OCI-LY1 (cell line): ENCODE measurements around the gene PARVA.

ENCODE experiments used
- H2AFZ ChIP-seq: fragments of 200-600 bp; sonication (generic), shearing (Covaris generic); 2 replicates; pipeline ENCODE4 v1.6.0; 2014; ENCODE audit warnings: antibody characterized with exemption, mild to moderate bottlenecking, low read length
- H3F3A ChIP-seq: fragments of 200-600 bp; sonication (generic), shearing (Covaris generic); 2 replicates; pipeline ENCODE4 v1.6.0; 2014; ENCODE audit warnings: mild to moderate bottlenecking, antibody characterized with exemption, low read length, moderate library complexity; ENCODE audit not compliant: insufficient read depth
- H3K27ac ChIP-seq: fragments of 200-600 bp; sonication (generic); 2 replicates; pipeline ENCODE4 v1.5.1; 2014; ENCODE audit warnings: low read length, mixed run types, mild to moderate bottlenecking, low read depth; ENCODE audit not compliant: poor library complexity, severe bottlenecking
- H3K27me3 ChIP-seq: fragments of 200-600 bp; sonication (generic); 2 replicates; pipeline ENCODE4 v1.6.0; 2014; ENCODE audit warnings: antibody characterized with exemption, mild to moderate bottlenecking, low read length, moderate library complexity; ENCODE audit not compliant: insufficient read depth
- H3K36me3 ChIP-seq: fragments of 200-600 bp; sonication (generic); 2 replicates; pipeline ENCODE4 v1.6.1; 2014; ENCODE audit warnings: mild to moderate bottlenecking, antibody characterized with exemption, low read length, moderate library complexity, mixed read lengths; ENCODE audit not compliant: insufficient read depth
- H3K4me1 ChIP-seq: fragments of 200-600 bp; sonication (generic); 2 replicates; pipeline ENCODE4 v1.5.1; 2014; ENCODE audit warnings: mild to moderate bottlenecking, low read length, moderate library complexity; ENCODE audit not compliant: insufficient read depth, severe bottlenecking
- H3K4me2 ChIP-seq: fragments of 200-600 bp; sonication (generic), shearing (Covaris generic); 2 replicates; pipeline ENCODE4 v1.6.1; 2014; ENCODE audit warnings: low read length
- H3K4me3 ChIP-seq: fragments of 200-600 bp; sonication (generic); 2 replicates; pipeline ENCODE4 v1.5.1; 2014; ENCODE audit warnings: low read length, low read depth, mild to moderate bottlenecking, mixed read lengths; ENCODE audit not compliant: poor library complexity, severe bottlenecking
- H3K79me2 ChIP-seq: fragments of 200-600 bp; shearing (Covaris generic); 2 replicates; pipeline ENCODE4 v1.6.1; 2016; ENCODE audit warnings: mixed run types, low read length, mixed read lengths; ENCODE audit not compliant: insufficient read depth
- H3K9ac ChIP-seq: fragments of 200-600 bp; sonication (generic), shearing (Covaris generic); 2 replicates; pipeline ENCODE4 v1.6.1; 2014; ENCODE audit warnings: mild to moderate bottlenecking, low read length, mixed read lengths
- H3K9me2 ChIP-seq: fragments of 200-600 bp; sonication (generic), shearing (Covaris generic); 2 replicates; pipeline ENCODE4 v1.6.1; 2014; ENCODE audit warnings: low read depth, mild to moderate bottlenecking, low read length, mixed read lengths
- H3K9me3 ChIP-seq: fragments of 200-600 bp; shearing (Covaris generic); 2 replicates; pipeline ENCODE4 v1.6.1; 2014; ENCODE audit warnings: low read length, mixed read lengths
- H4K20me1 ChIP-seq: fragments of 200-600 bp; sonication (generic), shearing (Covaris generic); 2 replicates; pipeline ENCODE4 v1.6.0; 2016; ENCODE audit warnings: mild to moderate bottlenecking, low read length; ENCODE audit not compliant: insufficient read depth
- EZH2 ChIP-seq: fragments of 200-600 bp; sonication (generic), shearing (Covaris generic); IDR thresholded peaks from 2 replicates; pipeline ENCODE4 v1.8.0; 2017; ENCODE audit warnings: borderline replicate concordance, mixed run types, mild to moderate bottlenecking, antibody characterized with exemption, low read length, moderate library complexity, mixed read lengths
- TF ChIP-seq, protein P1 (sequence below): fragments of 200-600 bp; sonication (generic), shearing (Covaris generic); IDR thresholded peaks from 2 replicates; pipeline ENCODE4 v1.5.1; 2017; ENCODE audit warnings: mild to moderate bottlenecking, antibody characterized with exemption, low read length, moderate library complexity, mixed read lengths

Gene PARVA

DNA sequence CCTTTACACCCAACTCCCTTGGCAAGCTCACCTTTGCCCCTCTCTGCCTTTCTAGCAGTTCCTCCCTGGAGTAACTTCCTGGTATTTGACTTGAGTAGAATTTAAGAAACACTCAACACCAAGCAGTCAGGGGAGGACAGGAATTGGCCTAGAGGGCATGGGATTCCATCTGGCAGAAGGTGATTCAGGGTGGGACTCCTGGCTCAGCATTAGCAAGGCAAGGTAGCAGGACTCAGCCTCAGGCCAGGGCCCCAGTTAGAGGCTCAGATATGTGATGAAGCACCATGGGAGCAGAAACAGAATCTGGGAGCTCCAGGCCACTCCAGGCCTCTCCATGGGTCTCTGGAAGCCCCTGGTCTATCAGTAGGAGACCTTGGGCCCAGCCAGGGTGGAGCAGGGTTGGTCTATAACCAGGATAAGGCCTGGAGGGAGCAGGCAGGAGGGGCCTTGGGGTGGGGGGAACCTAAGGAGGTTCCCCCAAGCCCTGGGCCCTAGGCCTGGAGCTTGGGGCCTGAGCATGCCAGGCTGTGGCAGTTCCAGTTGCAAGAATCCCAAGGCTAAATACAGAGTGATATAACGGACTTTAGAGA lies 148.2 kb downstream of the PARVA start:
- Histone ChIP-seq H3K36me3 (no peaks in the 10 kb centered on the region), H3K27me3 (0 out of 2 replicates have a peak, but pooled peaks cover 3% of the 10 kb centered on the region), H3K9ac (no peak overlapping the region), H3K79me2 (no peaks in the 10 kb centered on the region), H3K4me1 (no peaks in the 10 kb centered on the region), H3F3A (no peaks in the 10 kb centered on the region), H3K4me3 (no peak overlapping the region), H3K27ac (no peak overlapping the region), H4K20me1 (no peaks in the 10 kb centered on the region), H2AFZ (no peak overlapping the region), H3K9me2 (no peaks in the 10 kb centered on the region), H3K9me3 (no peaks in the 10 kb centered on the region), H3K4me2 (no peak overlapping the region)
- TF ChIP-seq EZH2: no peak
- TF ChIP-seq, protein P1, sequence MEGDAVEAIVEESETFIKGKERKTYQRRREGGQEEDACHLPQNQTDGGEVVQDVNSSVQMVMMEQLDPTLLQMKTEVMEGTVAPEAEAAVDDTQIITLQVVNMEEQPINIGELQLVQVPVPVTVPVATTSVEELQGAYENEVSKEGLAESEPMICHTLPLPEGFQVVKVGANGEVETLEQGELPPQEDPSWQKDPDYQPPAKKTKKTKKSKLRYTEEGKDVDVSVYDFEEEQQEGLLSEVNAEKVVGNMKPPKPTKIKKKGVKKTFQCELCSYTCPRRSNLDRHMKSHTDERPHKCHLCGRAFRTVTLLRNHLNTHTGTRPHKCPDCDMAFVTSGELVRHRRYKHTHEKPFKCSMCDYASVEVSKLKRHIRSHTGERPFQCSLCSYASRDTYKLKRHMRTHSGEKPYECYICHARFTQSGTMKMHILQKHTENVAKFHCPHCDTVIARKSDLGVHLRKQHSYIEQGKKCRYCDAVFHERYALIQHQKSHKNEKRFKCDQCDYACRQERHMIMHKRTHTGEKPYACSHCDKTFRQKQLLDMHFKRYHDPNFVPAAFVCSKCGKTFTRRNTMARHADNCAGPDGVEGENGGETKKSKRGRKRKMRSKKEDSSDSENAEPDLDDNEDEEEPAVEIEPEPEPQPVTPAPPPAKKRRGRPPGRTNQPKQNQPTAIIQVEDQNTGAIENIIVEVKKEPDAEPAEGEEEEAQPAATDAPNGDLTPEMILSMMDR: no peak

DNA sequence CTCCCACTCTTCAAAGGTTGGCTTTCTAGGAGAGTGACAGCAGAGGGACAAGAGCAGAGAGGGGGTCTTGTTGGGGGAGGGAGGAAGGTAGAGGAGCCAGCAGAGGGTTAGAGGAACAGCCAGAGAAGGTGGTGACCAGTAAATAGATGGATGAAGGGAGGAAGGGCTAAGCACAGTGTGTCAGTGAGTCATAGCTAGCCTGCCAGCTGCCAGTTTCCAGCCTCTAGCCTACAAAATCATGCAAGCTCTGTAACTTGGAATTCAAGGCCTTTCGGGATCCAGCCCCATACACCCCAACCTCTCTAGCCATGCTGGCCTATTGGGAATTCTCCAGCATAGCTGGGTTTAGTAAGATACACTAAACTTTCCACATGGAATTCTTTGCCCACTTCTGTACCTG lies 149.4 kb downstream of the PARVA start:
- Histone ChIP-seq H4K20me1 (no peaks in the 10 kb centered on the region), H3K79me2 (no peaks in the 10 kb centered on the region), H3K9me2 (no peaks in the 10 kb centered on the region), H3F3A (no peaks in the 10 kb centered on the region), H3K4me3 (no peak overlapping the region), H3K4me2 (no peak overlapping the region), H3K27me3 (0 out of 2 replicates have a peak, but pooled peaks cover 3% of the 10 kb centered on the region), H3K36me3 (no peaks in the 10 kb centered on the region), H3K27ac (no peak overlapping the region), H3K4me1 (no peaks in the 10 kb centered on the region), H3K9ac (no peak overlapping the region), H2AFZ (no peak overlapping the region), H3K9me3 (no peaks in the 10 kb centered on the region)
- no peak for TF ChIP-seq EZH2
- TF ChIP-seq, protein P1: no peak

DNA sequence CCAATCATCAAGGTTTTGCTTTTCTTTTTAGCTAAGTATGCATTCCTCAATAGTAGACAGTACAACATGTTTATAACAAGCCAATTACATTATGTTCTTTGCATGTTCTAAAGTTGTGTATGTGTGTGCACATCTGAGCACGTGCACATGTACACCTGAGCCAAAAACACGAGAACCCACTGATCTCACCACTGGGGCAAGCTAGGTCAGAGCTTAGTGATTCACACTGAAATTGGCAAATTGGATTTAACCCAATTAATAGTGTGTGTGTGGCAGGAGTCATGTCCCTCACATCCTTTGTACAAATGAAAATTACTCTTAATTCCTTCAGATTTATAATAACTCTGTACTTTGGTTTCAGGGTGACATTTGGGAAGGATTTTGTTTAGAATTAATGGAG lies 151.1 kb downstream of the PARVA start:
- no peaks in the 10 kb centered on the region for H4K20me1 ChIP-seq
- 0 out of 2 replicates have a peak, but pooled peaks cover under 1% of the 10 kb centered on the region for H3K27me3 ChIP-seq
- no peaks in the 10 kb centered on the region for H3K79me2 ChIP-seq
- no peak overlapping the region for H3K27ac ChIP-seq
- TF ChIP-seq, protein P1: no peak
- TF ChIP-seq EZH2: no peak
- no peak overlapping the region for H3K9ac ChIP-seq
- H3K9me2 ChIP-seq: no peaks in the 10 kb centered on the region
- no peaks in the 10 kb centered on the region for H3K9me3 ChIP-seq
- H3K4me1 ChIP-seq: no peaks in the 10 kb centered on the region
- no peaks in the 10 kb centered on the region for H3K36me3 ChIP-seq
- no peaks in the 10 kb centered on the region for H3F3A ChIP-seq
- no peak overlapping the region for H3K4me3 ChIP-seq
- no peak overlapping the region for H3K4me2 ChIP-seq
- no peak overlapping the region for H2AFZ ChIP-seq
